HG03558 (cell line): ENCODE results near the gene PLEKHM2.
"Not testable (repeated sequence)": the region's sequence is repeated elsewhere in the genome, so short reads cannot be mapped to it uniquely, and the experiment has no call there.

Experiments used
- ATAC-seq: cut with Tn5 transposase; IDR thresholded peaks from one replicate; pipeline ENCODE4 v1.9.1; 2021; ENCODE audit warnings: moderate number of reproducible peaks; ENCODE audit not compliant: unreplicated experiment; ENCODE audit errors: extremely low read depth

Gene PLEKHM2

GRCh38 chr1:15684042-15684461 lies at the start of gene PLEKHM2:
TSS of gene PLEKHM2 (plus strand) at chr1:15684320. CDS start at chr1:15684559, 239 bp downstream.
- no peak for ATAC-seq

GRCh38 chr1:15636436-15636835 lies 47.7 kb upstream of the PLEKHM2 start:
- ATAC-seq = no peak

- ATAC-seq = no peak
Observed at GRCh38 chr1:15637826-15638225, 46.3 kb upstream of the PLEKHM2 start.

GRCh38 chr1:15639262-15639661 lies 44.9 kb upstream of the PLEKHM2 start:
- ATAC-seq = no peak

GRCh38 chr1:15639931-15640330 lies 44.2 kb upstream of the PLEKHM2 start:
- no peak for ATAC-seq

- ATAC-seq = no peak
Observed at GRCh38 chr1:15640667-15641066, 43.5 kb upstream of the PLEKHM2 start.

- no peak for ATAC-seq
Observed at GRCh38 chr1:15649937-15650336, 34.2 kb upstream of the PLEKHM2 start.

GRCh38 chr1:15650433-15650832 lies 33.7 kb upstream of the PLEKHM2 start:
- no peak for ATAC-seq

- not testable (repeated sequence) for ATAC-seq
Observed at GRCh38 chr1:15652130-15652529, 32.0 kb upstream of the PLEKHM2 start.

GRCh38 chr1:15654091-15654690 lies 29.9 kb upstream of the PLEKHM2 start:
- ATAC-seq = no peak

- no peak for ATAC-seq
Observed at GRCh38 chr1:15656464-15656863, 27.7 kb upstream of the PLEKHM2 start.

GRCh38 chr1:15657021-15657420 lies 27.1 kb upstream of the PLEKHM2 start:
- ATAC-seq = no peak

- no peak for ATAC-seq
Observed at GRCh38 chr1:15660151-15660550, 24.0 kb upstream of the PLEKHM2 start.

GRCh38 chr1:15662477-15662876 lies 21.6 kb upstream of the PLEKHM2 start:
- ATAC-seq = no peak

- ATAC-seq = no peak
Observed at GRCh38 chr1:15663925-15664324, 20.2 kb upstream of the PLEKHM2 start.

- ATAC-seq = no peak
Observed at GRCh38 chr1:15667362-15667761, 16.8 kb upstream of the PLEKHM2 start.

GRCh38 chr1:15668089-15668754 lies 15.9 kb upstream of the PLEKHM2 start:
- ATAC-seq = no peak

GRCh38 chr1:15669074-15669473 lies 15.0 kb upstream of the PLEKHM2 start:
- ATAC-seq = no peak

- ATAC-seq = no peak
Observed at GRCh38 chr1:15669864-15670263, 14.3 kb upstream of the PLEKHM2 start.

GRCh38 chr1:15671430-15671829 lies 12.7 kb upstream of the PLEKHM2 start:
- no peak for ATAC-seq

- no peak for ATAC-seq
Observed at GRCh38 chr1:15674386-15675159, 9.5 kb upstream of the PLEKHM2 start.
